MM.1S (cell line): ENCODE measurements around the gene KCND2.

Experiments
- DNase-seq: peaks from one replicate; pipeline ENCODE4 v3.0.0-alpha.2; 2015
- H2AFZ ChIP-seq: fragments of 300-600 bp; sonication (generic); 2 replicates; pipeline ENCODE4 v1.6.0; 2016; ENCODE audit warnings: antibody characterized with exemption, low read length
- H3F3A ChIP-seq: fragments of 300-600 bp; sonication (generic); 2 replicates; pipeline ENCODE4 v1.6.1; 2016; ENCODE audit warnings: mild to moderate bottlenecking, antibody characterized with exemption, low read length, moderate library complexity, mixed read lengths; ENCODE audit not compliant: insufficient read depth
- H3K27ac ChIP-seq: fragments of 300-600 bp; sonication (generic); 2 replicates; pipeline ENCODE4 v1.5.1; 2016; ENCODE audit warnings: mild to moderate bottlenecking, low read length
- H3K27me3 ChIP-seq: fragments of 300-600 bp; sonication (generic); replicated peaks from 2 replicates; pipeline ENCODE4 v1.6.0; 2016; ENCODE audit warnings: low read length; ENCODE audit not compliant: insufficient read depth
- H3K36me3 ChIP-seq: fragments of 300-600 bp; sonication (generic); replicated peaks from 2 replicates; pipeline ENCODE4 v1.6.1; 2016; ENCODE audit warnings: mild to moderate bottlenecking, low read length, mixed read lengths; ENCODE audit not compliant: insufficient read depth
- H3K4me1 ChIP-seq: fragments of 300-600 bp; sonication (generic); 2 replicates; pipeline ENCODE4 v1.6.1; 2016; ENCODE audit warnings: low read length, mixed read lengths
- H3K4me2 ChIP-seq: fragments of 300-600 bp; sonication (generic); 2 replicates; pipeline ENCODE4 v1.6.0; 2016; ENCODE audit warnings: low read depth, low read length
- H3K4me3 ChIP-seq: fragments of 300-600 bp; sonication (generic); 2 replicates; pipeline ENCODE4 v1.5.1; 2016; ENCODE audit warnings: low read length, mixed read lengths
- H3K79me2 ChIP-seq: fragments of 300-600 bp; sonication (generic); 2 replicates; pipeline ENCODE4 v1.6.1; 2016; ENCODE audit warnings: mixed run types, low read length, mixed read lengths
- H3K9ac ChIP-seq: fragments of 300-600 bp; sonication (generic); 2 replicates; pipeline ENCODE4 v1.6.1; 2016; ENCODE audit warnings: low read length, mixed read lengths
- H3K9me2 ChIP-seq: fragments of 300-600 bp; sonication (generic); replicated peaks from 2 replicates; pipeline ENCODE4 v1.6.1; 2016; ENCODE audit warnings: mild to moderate bottlenecking, low read length, mixed read lengths; ENCODE audit not compliant: insufficient read depth
- H3K9me3 ChIP-seq: fragments of 300-600 bp; sonication (generic); replicated peaks from 2 replicates; pipeline ENCODE4 v1.6.1; 2016; ENCODE audit warnings: mild to moderate bottlenecking, low read length, mixed read lengths; ENCODE audit not compliant: insufficient read depth
- H4K20me1 ChIP-seq: fragments of 300-600 bp; sonication (generic); 2 replicates; pipeline ENCODE4 v1.6.1; 2016; ENCODE audit warnings: mild to moderate bottlenecking, low read length, moderate library complexity, mixed read lengths; ENCODE audit not compliant: insufficient read depth
- EZH2 ChIP-seq: fragments of 300-600 bp; sonication (generic); optimal IDR thresholded peaks from 2 replicates; pipeline ENCODE3; 2017; ENCODE audit warnings: low read depth, mild to moderate bottlenecking, antibody characterized with exemption, low read length, mixed read lengths
- EZH2phosphoT487 ChIP-seq: fragments of 300-600 bp; sonication (generic); IDR thresholded peaks from 2 replicates; pipeline ENCODE4 v1.6.1; 2018; ENCODE audit warnings: antibody characterized with exemption, low read length
- TF ChIP-seq, protein P1 (sequence below): fragments of 300-600 bp; sonication (generic); IDR thresholded peaks from 2 replicates; pipeline ENCODE4 v1.5.1; 2016; ENCODE audit warnings: antibody characterized with exemption, low read length, mixed read lengths

The KCND2 gene

DNA sequence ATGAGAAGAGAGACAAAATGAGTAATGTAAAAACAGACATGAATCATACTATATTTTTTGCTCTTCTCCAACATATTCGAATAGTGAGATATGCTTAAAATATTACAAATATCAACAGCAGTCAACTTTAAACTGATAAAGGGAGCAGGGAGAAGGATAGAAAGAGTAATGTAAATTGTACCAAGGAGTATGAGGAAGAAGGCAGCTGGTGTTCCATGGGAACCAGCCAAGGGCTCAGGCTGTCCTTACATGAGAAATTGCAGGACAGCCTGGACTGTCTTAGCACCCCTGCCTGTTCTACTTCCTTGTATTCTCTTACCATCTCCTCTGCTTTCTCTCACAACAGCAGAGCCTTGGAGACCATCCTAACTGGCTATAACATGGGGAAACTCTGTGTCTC lies 456.3 kb downstream of the KCND2 start:
- H3K4me1 ChIP-seq = no peaks in the 10 kb centered on the region
- H3K4me2 ChIP-seq = no peak overlapping the region
- H2AFZ ChIP-seq = no peak overlapping the region
- no peak overlapping the region for H3K27ac ChIP-seq
- no peaks in the 10 kb centered on the region for H3K9me2 ChIP-seq
- no peak for DNase-seq
- no peaks in the 10 kb centered on the region for H3F3A ChIP-seq
- H3K27me3 ChIP-seq = no peaks in the 10 kb centered on the region
- no peaks in the 10 kb centered on the region for H3K36me3 ChIP-seq
- H3K9ac ChIP-seq = no peak overlapping the region
- TF ChIP-seq EZH2phosphoT487 (no peak), EZH2 (no peak)
- TF ChIP-seq, protein P1, sequence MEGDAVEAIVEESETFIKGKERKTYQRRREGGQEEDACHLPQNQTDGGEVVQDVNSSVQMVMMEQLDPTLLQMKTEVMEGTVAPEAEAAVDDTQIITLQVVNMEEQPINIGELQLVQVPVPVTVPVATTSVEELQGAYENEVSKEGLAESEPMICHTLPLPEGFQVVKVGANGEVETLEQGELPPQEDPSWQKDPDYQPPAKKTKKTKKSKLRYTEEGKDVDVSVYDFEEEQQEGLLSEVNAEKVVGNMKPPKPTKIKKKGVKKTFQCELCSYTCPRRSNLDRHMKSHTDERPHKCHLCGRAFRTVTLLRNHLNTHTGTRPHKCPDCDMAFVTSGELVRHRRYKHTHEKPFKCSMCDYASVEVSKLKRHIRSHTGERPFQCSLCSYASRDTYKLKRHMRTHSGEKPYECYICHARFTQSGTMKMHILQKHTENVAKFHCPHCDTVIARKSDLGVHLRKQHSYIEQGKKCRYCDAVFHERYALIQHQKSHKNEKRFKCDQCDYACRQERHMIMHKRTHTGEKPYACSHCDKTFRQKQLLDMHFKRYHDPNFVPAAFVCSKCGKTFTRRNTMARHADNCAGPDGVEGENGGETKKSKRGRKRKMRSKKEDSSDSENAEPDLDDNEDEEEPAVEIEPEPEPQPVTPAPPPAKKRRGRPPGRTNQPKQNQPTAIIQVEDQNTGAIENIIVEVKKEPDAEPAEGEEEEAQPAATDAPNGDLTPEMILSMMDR = no peak
- no peaks in the 10 kb centered on the region for H3K9me3 ChIP-seq
- no peaks in the 10 kb centered on the region for H3K79me2 ChIP-seq
- H4K20me1 ChIP-seq = no peaks in the 10 kb centered on the region
- H3K4me3 ChIP-seq = no peak overlapping the region

GRCh38 chr7:120731271-120731670 lies 458.3 kb downstream of the KCND2 start:
- H3K4me2 ChIP-seq = no peak overlapping the region
- H3K9me3 ChIP-seq = no peaks in the 10 kb centered on the region
- no peaks in the 10 kb centered on the region for H3K36me3 ChIP-seq
- H3K27ac ChIP-seq = no peak overlapping the region
- H3K9me2 ChIP-seq = no peaks in the 10 kb centered on the region
- DNase-seq = no peak
- no peaks in the 10 kb centered on the region for H3K4me1 ChIP-seq
- no peaks in the 10 kb centered on the region for H3F3A ChIP-seq
- no peak overlapping the region for H3K4me3 ChIP-seq
- no peaks in the 10 kb centered on the region for H3K79me2 ChIP-seq
- H4K20me1 ChIP-seq = no peaks in the 10 kb centered on the region
- no peak overlapping the region for H3K9ac ChIP-seq
- no peak for TF ChIP-seq EZH2phosphoT487
- TF ChIP-seq, protein P1 = no peak
- no peak for TF ChIP-seq EZH2
- no peak overlapping the region for H2AFZ ChIP-seq
- H3K27me3 ChIP-seq = no peaks in the 10 kb centered on the region

DNA sequence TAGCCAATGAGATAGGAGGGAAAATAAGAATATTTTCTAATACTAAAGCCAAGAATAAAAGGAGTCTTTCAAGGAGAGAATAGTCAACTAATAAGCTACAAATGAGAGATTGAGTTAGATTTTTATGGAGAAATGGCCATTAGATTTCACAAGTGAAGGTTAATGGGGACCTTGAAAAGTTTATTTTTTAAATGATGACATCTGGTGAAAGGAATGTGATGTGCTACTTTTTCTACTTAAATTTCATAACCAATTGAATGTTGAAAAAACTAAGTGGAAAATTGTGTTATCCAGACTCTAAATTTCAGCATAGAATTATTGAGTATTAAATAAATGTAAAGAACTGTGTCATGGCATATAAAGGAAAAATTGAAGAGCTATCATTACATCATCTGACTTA lies 459.3 kb downstream of the KCND2 start:
- Histone ChIP-seq H2AFZ (no peak overlapping the region), H3K27ac (no peak overlapping the region), H3K27me3 (no peaks in the 10 kb centered on the region), H3K4me1 (no peaks in the 10 kb centered on the region), H3K4me2 (no peak overlapping the region), H3K36me3 (no peaks in the 10 kb centered on the region), H3K9ac (no peak overlapping the region), H3F3A (no peaks in the 10 kb centered on the region), H3K4me3 (no peak overlapping the region), H3K79me2 (no peaks in the 10 kb centered on the region), H3K9me3 (no peaks in the 10 kb centered on the region), H3K9me2 (no peaks in the 10 kb centered on the region), H4K20me1 (no peaks in the 10 kb centered on the region)
- TF ChIP-seq EZH2phosphoT487 (no peak), EZH2 (no peak)
- TF ChIP-seq, protein P1 = no peak
- no peak for DNase-seq

DNA sequence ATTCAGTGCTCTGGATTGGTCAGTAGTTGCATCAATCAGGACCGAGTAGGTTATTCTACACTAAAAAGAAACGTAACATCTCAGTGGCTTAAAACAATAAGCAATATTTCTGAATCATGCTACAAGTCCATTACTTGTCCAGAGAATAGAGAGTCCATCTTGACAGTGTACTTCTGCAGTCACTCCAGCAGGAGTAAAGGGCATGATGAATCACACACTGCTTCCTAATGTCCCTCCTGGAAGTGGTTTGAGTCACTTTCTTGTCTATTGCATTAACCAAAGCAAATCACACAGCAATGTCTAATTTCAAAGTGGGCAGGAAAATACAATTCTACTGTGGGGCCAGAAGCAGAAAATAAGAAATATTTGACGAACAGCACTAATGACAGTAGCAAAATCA lies 460.2 kb downstream of the KCND2 start:
- no peaks in the 10 kb centered on the region for H3K4me1 ChIP-seq
- no peak overlapping the region for H3K4me3 ChIP-seq
- H3K9ac ChIP-seq = no peak overlapping the region
- H3K27me3 ChIP-seq = no peaks in the 10 kb centered on the region
- no peak overlapping the region for H2AFZ ChIP-seq
- TF ChIP-seq EZH2phosphoT487 = no peak
- no peak for TF ChIP-seq EZH2
- TF ChIP-seq, protein P1 = no peak
- no peaks in the 10 kb centered on the region for H3F3A ChIP-seq
- no peaks in the 10 kb centered on the region for H3K9me2 ChIP-seq
- DNase-seq = no peak
- H3K79me2 ChIP-seq = no peaks in the 10 kb centered on the region
- H3K9me3 ChIP-seq = no peaks in the 10 kb centered on the region
- no peaks in the 10 kb centered on the region for H4K20me1 ChIP-seq
- H3K36me3 ChIP-seq = no peaks in the 10 kb centered on the region
- H3K4me2 ChIP-seq = no peak overlapping the region
- no peak overlapping the region for H3K27ac ChIP-seq
